ENCODE results near the gene ACOT11. TPM values are rescaled to one million over a fixed set of nuclear protein-coding genes. Genes with fewer than 3 reads are reported as not detected.

ACOT11 gene
- total RNA-seq, 1 experiment from 2014 or later, result 25.7 TPM

- H3K27ac ChIP-seq, result no peak overlapping the region
- peak in 1 of 2 experiments; percentile 10 for DNase-seq
- H3K36me3 ChIP-seq (ENCODE audit: low read depth), result no peaks in the 10 kb centered on the region
- BruUV-seq (replicated peaks), result no TSS peak
- no peaks in the 10 kb centered on the region for H3F3A ChIP-seq (ENCODE audit: insufficient read depth, low read depth)
- no peaks in the 10 kb centered on the region for H3K9me2 ChIP-seq (ENCODE audit: insufficient read depth)
- intact Hi-C loops (cut with micrococcal nuclease; ENCODE audit: unreplicated experiment), result no loop called here
- H4K20me1 ChIP-seq (ENCODE audit: insufficient read depth), result no peaks in the 10 kb centered on the region
- POLR2A ChIA-PET (ENCODE audit: unreplicated experiment), result interaction anchor here (0.7 kb wide), 1 partner anchor 94 kb away, joined by 3 read pairs; no protein-coding TSS in a partner anchor
- H3K4me2 ChIP-seq, result no peak overlapping the region
- no peaks in the 10 kb centered on the region for H3K9me3 ChIP-seq (ENCODE audit: insufficient read depth, low read depth)
- H2AFZ ChIP-seq, result no peak overlapping the region
- TF ChIP-seq, protein P1, sequence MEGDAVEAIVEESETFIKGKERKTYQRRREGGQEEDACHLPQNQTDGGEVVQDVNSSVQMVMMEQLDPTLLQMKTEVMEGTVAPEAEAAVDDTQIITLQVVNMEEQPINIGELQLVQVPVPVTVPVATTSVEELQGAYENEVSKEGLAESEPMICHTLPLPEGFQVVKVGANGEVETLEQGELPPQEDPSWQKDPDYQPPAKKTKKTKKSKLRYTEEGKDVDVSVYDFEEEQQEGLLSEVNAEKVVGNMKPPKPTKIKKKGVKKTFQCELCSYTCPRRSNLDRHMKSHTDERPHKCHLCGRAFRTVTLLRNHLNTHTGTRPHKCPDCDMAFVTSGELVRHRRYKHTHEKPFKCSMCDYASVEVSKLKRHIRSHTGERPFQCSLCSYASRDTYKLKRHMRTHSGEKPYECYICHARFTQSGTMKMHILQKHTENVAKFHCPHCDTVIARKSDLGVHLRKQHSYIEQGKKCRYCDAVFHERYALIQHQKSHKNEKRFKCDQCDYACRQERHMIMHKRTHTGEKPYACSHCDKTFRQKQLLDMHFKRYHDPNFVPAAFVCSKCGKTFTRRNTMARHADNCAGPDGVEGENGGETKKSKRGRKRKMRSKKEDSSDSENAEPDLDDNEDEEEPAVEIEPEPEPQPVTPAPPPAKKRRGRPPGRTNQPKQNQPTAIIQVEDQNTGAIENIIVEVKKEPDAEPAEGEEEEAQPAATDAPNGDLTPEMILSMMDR (conservative IDR thresholded peaks at IDR 0.05), result no peak
- no peak for TF ChIP-seq EZH2 (IDR thresholded peaks at IDR 0.05; ENCODE audit: low read depth)
- no peaks in the 10 kb centered on the region for H3K79me2 ChIP-seq (ENCODE audit: low read depth)
- CTCF ChIA-PET, result interaction anchor here (0.6 kb wide), 1 partner anchor 190 kb away, joined by 3 read pairs; no protein-coding TSS in a partner anchor
- H3K4me3 ChIP-seq, result no peak overlapping the region
- no peaks in the 10 kb centered on the region for H3K4me1 ChIP-seq (replicated peaks; ENCODE audit: insufficient read depth)
- H3K27me3 ChIP-seq (ENCODE audit: insufficient read depth, low read depth), result no peaks in the 10 kb centered on the region
These were observed 62.0 kb downstream of the ACOT11 start for GRCh38 chr1:54610048-54610447.

- Histone ChIP-seq H3K27ac (no peak overlapping the region), H2AFZ (no peak overlapping the region), H4K20me1 (ENCODE audit: insufficient read depth) (no peaks in the 10 kb centered on the region), H3K79me2 (ENCODE audit: low read depth) (no peaks in the 10 kb centered on the region), H3K4me1 (replicated peaks; ENCODE audit: insufficient read depth) (no peaks in the 10 kb centered on the region), H3K4me2 (no peak overlapping the region), H3K4me3 (no peak overlapping the region), H3F3A (ENCODE audit: insufficient read depth, low read depth) (no peaks in the 10 kb centered on the region), H3K9me3 (ENCODE audit: insufficient read depth, low read depth) (no peaks in the 10 kb centered on the region), H3K36me3 (ENCODE audit: low read depth) (no peaks in the 10 kb centered on the region), H3K27me3 (ENCODE audit: insufficient read depth, low read depth) (no peaks in the 10 kb centered on the region), H3K9me2 (ENCODE audit: insufficient read depth) (no peaks in the 10 kb centered on the region)
- intact Hi-C loops (cut with micrococcal nuclease; ENCODE audit: unreplicated experiment), result no loop called here
- POLR2A ChIA-PET (ENCODE audit: unreplicated experiment), result interaction anchor here (0.7 kb wide), 1 partner anchor 94 kb away, joined by 3 read pairs; no protein-coding TSS in a partner anchor
- no TSS peak for BruUV-seq (replicated peaks)
- DNase-seq, result no peak
- TF ChIP-seq EZH2 (IDR thresholded peaks at IDR 0.05; ENCODE audit: low read depth), result no peak
- TF ChIP-seq, protein P1 (conservative IDR thresholded peaks at IDR 0.05), result no peak
- CTCF ChIA-PET, result interaction anchor here (0.6 kb wide), 1 partner anchor 189 kb away, joined by 3 read pairs; no protein-coding TSS in a partner anchor
These were observed 62.9 kb downstream of the ACOT11 start for GRCh38 chr1:54610601-54611580.

DNA sequence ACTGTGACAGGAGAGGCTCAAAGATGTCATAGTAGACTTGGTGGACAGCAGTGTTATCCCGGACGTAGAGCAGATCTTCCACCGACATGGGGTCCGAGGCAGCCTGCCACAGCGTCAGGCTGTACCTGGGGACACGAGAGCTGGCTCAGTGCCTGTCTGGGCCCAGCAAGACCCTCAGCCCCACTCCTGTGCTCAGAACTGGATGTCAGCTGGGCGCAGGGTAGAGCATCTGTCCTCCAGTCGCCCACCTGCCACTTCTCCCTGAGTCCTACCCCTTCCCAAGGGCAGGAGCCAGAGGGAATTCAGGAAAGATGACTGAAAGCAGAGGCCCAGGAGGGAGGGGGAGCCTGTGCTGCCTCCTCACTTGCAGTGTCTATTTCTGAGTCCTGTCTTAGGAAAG, 63.6 kb downstream of the ACOT11 start:
- TF ChIP-seq, protein P1 (conservative IDR thresholded peaks at IDR 0.05), result no peak
- no peak for TF ChIP-seq EZH2 (IDR thresholded peaks at IDR 0.05; ENCODE audit: low read depth)

More for the DNA sequence above, 63.6 kb downstream of the ACOT11 start:
- DNase-seq, result no peak
- Histone ChIP-seq H3K79me2 (ENCODE audit: low read depth) (no peaks in the 10 kb centered on the region), H3K4me1 (replicated peaks; ENCODE audit: insufficient read depth) (no peaks in the 10 kb centered on the region), H3K4me2 (no peak overlapping the region), H3K9me3 (ENCODE audit: insufficient read depth, low read depth) (no peaks in the 10 kb centered on the region), H3K36me3 (ENCODE audit: low read depth) (no peaks in the 10 kb centered on the region), H3K4me3 (no peak overlapping the region), H2AFZ (no peak overlapping the region), H4K20me1 (ENCODE audit: insufficient read depth) (no peaks in the 10 kb centered on the region), H3K27me3 (ENCODE audit: insufficient read depth, low read depth) (no peaks in the 10 kb centered on the region), H3K27ac (no peak overlapping the region), H3F3A (ENCODE audit: insufficient read depth, low read depth) (no peaks in the 10 kb centered on the region), H3K9me2 (ENCODE audit: insufficient read depth) (no peaks in the 10 kb centered on the region)
- intact Hi-C loops (cut with micrococcal nuclease; ENCODE audit: unreplicated experiment), result no loop called here
- ChIA-PET CTCF (no interaction called here), POLR2A (ENCODE audit: unreplicated experiment) (no interaction called here)
- BruUV-seq (replicated peaks), result no TSS peak

Measured in PC-9 (cell line).